CD4-positive, alpha-beta T cell treated with Interleukin-12 subunit alpha and Interleukin-12 subunit beta, for 1 hour (primary cell): ENCODE measurements around the gene CENPH.
"Not testable (repeated sequence)": the region's sequence is repeated elsewhere in the genome, so short reads cannot be mapped to it uniquely, and the experiment has no call there.

Experiments
- DNase-seq: peaks from one replicate; pipeline ENCODE4 v3.0.0-alpha.2; 2020

The CENPH gene

DNA sequence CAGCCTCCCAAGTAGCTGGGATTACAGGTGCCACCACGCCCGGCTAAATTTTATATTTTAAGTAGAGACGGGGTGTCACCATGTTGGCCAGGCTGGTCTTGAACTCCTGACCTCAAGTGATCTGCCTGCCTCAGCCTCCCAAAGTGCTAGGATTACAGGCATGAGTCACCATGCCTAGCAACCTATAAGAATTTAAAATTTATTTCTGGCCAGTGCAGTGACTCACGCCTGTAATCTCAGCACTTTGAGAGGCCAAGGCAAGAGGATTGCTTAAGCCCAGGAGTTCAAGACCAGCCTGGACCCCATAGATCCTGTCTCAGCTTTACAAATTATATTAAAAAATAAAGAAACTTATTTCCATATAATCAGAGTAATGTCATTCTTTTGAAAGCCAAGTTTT, 66.6 kb downstream of the CENPH start:
- DNase-seq = not testable (repeated sequence)

DNA sequence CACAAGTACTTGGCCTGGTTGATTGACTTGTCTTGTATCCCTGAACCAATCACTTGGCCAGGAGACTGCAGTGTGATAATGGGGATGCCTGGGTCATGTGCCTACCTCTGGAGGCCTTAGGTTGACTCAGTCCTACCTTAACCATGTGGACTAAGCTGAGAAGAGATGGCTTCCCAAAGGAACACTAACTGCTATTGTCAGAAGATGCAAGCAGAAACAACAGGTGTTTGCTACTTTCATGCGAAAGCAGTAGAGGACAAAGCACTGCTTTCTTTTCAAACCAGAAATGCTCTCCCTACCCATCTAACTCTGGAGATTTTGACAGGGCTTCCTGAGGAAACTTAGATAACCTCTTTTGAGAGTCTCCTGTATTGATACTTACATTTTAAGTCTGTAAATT, 68.2 kb downstream of the CENPH start:
- no peak for DNase-seq
